ENCODE data around the gene CENPA. TPM values are rescaled to one million over a fixed set of nuclear protein-coding genes. Genes with fewer than 3 reads are reported as not detected.

CENPA gene
- total RNA-seq, 1 experiment from 2014 or later: 55.0 TPM

DNA sequence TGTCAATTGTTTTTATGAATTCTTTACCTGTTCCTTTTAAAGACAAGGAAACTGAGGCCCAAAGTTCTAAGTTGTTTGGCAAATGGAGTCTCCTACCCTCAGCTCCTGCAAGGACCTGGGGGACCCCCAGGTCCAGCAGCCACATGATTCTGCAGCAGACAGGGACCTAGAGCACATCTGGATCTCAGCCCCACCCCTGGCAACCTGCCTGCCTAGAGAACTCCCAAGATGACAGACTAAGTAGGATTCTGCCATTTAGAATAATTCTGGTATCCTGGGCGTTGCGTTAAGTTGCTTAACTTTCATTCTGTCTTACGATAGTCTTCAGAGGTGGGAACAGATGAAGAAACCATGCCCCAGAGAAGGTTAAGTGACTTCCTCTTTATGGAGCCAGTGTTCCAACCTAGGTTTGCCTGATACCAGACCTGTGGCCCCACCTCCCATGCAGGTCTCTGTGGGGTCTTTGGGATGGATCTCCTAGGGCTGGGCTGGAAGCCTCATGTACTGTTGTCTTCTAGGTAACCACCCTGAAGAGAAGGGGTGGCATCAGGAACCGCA is 5.6 kb upstream of the CENPA start:
- peaks cover 5% of the 10 kb centered on the region for H3K36me3 ChIP-seq (ENCODE audit: control insufficient read depth, insufficient read depth, low read length)
- BruUV-seq (replicated peaks): no TSS peak
- H3K9me3 ChIP-seq (ENCODE audit: control insufficient read depth, insufficient read depth, low read depth, low read length): no peaks in the 10 kb centered on the region
- H3K4me3 ChIP-seq (ENCODE audit: low read depth in 2 of 2, low read length in 2 of 2): no peak overlapping the region
- in situ Hi-C loops (cut with HindIII; ENCODE audit: low pct_unique_long_range_greater_than_20kb, low sequenced_read_pairs) (no loop called here), intact Hi-C loops (cut with micrococcal nuclease; ENCODE audit: unreplicated experiment) (no loop called here)
- ChIA-PET POLR2A (no interaction called here), CTCF (no interaction called here)
- no peak overlapping the region for H3K27ac ChIP-seq (ENCODE audit: low read length)
- H3K27me3 ChIP-seq (ENCODE audit: control insufficient read depth, insufficient read depth, low read length): no peaks in the 10 kb centered on the region
- ATAC-seq: no peak
- DNase-seq (ENCODE audit: low read depth, low spot score): no peak
- no peak for TF ChIP-seq POLR2AphosphoS5 (IDR thresholded peaks at IDR 0.05; ENCODE audit: low read depth, low read length)
- TF ChIP-seq, protein P1, sequence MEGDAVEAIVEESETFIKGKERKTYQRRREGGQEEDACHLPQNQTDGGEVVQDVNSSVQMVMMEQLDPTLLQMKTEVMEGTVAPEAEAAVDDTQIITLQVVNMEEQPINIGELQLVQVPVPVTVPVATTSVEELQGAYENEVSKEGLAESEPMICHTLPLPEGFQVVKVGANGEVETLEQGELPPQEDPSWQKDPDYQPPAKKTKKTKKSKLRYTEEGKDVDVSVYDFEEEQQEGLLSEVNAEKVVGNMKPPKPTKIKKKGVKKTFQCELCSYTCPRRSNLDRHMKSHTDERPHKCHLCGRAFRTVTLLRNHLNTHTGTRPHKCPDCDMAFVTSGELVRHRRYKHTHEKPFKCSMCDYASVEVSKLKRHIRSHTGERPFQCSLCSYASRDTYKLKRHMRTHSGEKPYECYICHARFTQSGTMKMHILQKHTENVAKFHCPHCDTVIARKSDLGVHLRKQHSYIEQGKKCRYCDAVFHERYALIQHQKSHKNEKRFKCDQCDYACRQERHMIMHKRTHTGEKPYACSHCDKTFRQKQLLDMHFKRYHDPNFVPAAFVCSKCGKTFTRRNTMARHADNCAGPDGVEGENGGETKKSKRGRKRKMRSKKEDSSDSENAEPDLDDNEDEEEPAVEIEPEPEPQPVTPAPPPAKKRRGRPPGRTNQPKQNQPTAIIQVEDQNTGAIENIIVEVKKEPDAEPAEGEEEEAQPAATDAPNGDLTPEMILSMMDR (IDR thresholded peaks at IDR 0.05): no peak
- no peak for TF ChIP-seq SIN3A (IDR thresholded peaks at IDR 0.05; ENCODE audit: borderline replicate concordance, insufficient read depth, low read depth, low read length)
- TF ChIP-seq, protein P2, sequence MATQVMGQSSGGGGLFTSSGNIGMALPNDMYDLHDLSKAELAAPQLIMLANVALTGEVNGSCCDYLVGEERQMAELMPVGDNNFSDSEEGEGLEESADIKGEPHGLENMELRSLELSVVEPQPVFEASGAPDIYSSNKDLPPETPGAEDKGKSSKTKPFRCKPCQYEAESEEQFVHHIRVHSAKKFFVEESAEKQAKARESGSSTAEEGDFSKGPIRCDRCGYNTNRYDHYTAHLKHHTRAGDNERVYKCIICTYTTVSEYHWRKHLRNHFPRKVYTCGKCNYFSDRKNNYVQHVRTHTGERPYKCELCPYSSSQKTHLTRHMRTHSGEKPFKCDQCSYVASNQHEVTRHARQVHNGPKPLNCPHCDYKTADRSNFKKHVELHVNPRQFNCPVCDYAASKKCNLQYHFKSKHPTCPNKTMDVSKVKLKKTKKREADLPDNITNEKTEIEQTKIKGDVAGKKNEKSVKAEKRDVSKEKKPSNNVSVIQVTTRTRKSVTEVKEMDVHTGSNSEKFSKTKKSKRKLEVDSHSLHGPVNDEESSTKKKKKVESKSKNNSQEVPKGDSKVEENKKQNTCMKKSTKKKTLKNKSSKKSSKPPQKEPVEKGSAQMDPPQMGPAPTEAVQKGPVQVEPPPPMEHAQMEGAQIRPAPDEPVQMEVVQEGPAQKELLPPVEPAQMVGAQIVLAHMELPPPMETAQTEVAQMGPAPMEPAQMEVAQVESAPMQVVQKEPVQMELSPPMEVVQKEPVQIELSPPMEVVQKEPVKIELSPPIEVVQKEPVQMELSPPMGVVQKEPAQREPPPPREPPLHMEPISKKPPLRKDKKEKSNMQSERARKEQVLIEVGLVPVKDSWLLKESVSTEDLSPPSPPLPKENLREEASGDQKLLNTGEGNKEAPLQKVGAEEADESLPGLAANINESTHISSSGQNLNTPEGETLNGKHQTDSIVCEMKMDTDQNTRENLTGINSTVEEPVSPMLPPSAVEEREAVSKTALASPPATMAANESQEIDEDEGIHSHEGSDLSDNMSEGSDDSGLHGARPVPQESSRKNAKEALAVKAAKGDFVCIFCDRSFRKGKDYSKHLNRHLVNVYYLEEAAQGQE (IDR thresholded peaks at IDR 0.05; ENCODE audit: insufficient read depth in 1 of 2, low read depth in 2 of 2, low read length in 1 of 2): no peak
- no peak for TF ChIP-seq TCF7L2 (IDR thresholded peaks at IDR 0.05; ENCODE audit: low read depth, low read length)
- peaks cover 11% of the 10 kb centered on the region for H3K4me1 ChIP-seq (ENCODE audit: control insufficient read depth, insufficient read depth, low read length)

GRCh38 chr2:26782876-26783704 is 2.8 kb upstream of the CENPA start:
- no TSS peak for BruUV-seq (replicated peaks)
- ATAC-seq (no peak), DNase-seq (ENCODE audit: low read depth, low spot score) (no peak)
- peaks cover 11% of the 10 kb centered on the region for H3K4me1 ChIP-seq (ENCODE audit: control insufficient read depth, insufficient read depth, low read length)
- no peaks in the 10 kb centered on the region for H3K9me3 ChIP-seq (ENCODE audit: control insufficient read depth, insufficient read depth, low read depth, low read length)
- in situ Hi-C loops (cut with HindIII; ENCODE audit: low pct_unique_long_range_greater_than_20kb, low sequenced_read_pairs): no loop called here
- intact Hi-C loops (cut with micrococcal nuclease; ENCODE audit: unreplicated experiment): no loop called here
- H3K36me3 ChIP-seq (ENCODE audit: control insufficient read depth, insufficient read depth, low read length): peaks cover 5% of the 10 kb centered on the region
- ChIA-PET POLR2A (no interaction called here), CTCF (no interaction called here)
- H3K27me3 ChIP-seq (ENCODE audit: control insufficient read depth, insufficient read depth, low read length): no peaks in the 10 kb centered on the region
- H3K27ac ChIP-seq (ENCODE audit: low read length): no peak overlapping the region
- no peak for TF ChIP-seq SIN3A (IDR thresholded peaks at IDR 0.05; ENCODE audit: borderline replicate concordance, insufficient read depth, low read depth, low read length)
- no peak for TF ChIP-seq TCF7L2 (IDR thresholded peaks at IDR 0.05; ENCODE audit: low read depth, low read length)
- TF ChIP-seq POLR2AphosphoS5 (IDR thresholded peaks at IDR 0.05; ENCODE audit: low read depth, low read length): peak; percentile 63
- no peak overlapping the region for H3K4me3 ChIP-seq (ENCODE audit: low read depth in 2 of 2, low read length in 2 of 2)
